ENCODE data around the gene CDCA7L.

CDCA7L gene

DNA sequence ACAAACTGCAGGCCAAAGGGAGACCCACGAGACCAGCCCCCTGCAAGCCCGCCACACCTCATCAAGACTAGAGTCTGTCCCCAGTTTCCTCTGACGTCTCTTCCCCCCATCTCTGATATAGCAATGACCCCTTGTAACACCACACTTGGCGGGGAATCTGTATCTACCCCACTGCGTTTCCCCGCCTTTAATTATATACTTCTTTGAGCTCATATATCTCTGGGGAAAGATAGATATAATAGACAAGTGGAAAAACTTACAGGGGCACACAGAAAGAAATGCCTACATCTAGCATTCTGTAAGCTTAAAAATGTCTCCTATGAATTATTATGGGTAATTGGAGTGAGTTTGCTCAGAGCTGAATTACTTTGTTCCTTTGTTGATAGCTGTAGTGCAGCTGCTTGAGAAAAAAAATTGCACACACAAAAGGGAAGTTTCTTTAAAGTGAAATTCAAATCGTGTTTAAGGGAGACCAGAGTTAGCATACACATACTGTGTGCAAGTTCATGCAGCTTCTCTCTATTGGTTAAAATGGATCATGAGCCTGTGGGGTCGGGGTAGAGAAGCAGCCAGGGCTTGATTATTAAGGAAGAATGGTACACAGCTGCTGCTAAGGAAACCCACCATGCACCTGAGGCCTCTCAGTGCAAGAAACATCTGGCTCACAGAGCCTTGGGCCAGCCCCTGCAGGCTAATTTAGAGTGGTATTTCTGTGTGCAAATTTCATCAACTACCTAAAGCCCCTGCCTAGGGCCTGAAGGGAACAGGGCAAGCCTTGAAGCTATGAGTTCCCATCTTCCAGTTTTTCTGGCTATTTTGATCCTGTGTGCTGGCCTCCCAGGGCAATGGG is 32.5 kb downstream of the CDCA7L start:
- H3K4me3 ChIP-seq, result no peak overlapping the region
- no peaks in the 10 kb centered on the region; the same call in 1 of the 2 replicates for H3K9me3 ChIP-seq
- in situ Hi-C loops (cut with MboI; ENCODE audit: low sequenced_read_pairs), result no loop called here
- DNase-seq (ENCODE audit: low spot score in 2 of 2), result no peak
- peaks cover 22% of the 10 kb centered on the region for H3K36me3 ChIP-seq (replicated peaks)
- no peaks in the 10 kb centered on the region for H3K27me3 ChIP-seq (ENCODE audit: low read depth)
- H3K4me1 ChIP-seq, result peaks cover 20% of the 10 kb centered on the region

GRCh38 chr7:21912305-21912704 is 33.4 kb downstream of the CDCA7L start:
- no peaks in the 10 kb centered on the region; the same call in 1 of the 2 replicates for H3K9me3 ChIP-seq
- DNase-seq (ENCODE audit: low spot score in 2 of 2), result no peak
- peaks cover 22% of the 10 kb centered on the region for H3K36me3 ChIP-seq (replicated peaks)
- no peaks in the 10 kb centered on the region for H3K27me3 ChIP-seq (ENCODE audit: low read depth)
- in situ Hi-C loops (cut with MboI; ENCODE audit: low sequenced_read_pairs), result no loop called here
- H3K4me1 ChIP-seq, result peaks cover 16% of the 10 kb centered on the region
- no peak overlapping the region for H3K4me3 ChIP-seq

DNA sequence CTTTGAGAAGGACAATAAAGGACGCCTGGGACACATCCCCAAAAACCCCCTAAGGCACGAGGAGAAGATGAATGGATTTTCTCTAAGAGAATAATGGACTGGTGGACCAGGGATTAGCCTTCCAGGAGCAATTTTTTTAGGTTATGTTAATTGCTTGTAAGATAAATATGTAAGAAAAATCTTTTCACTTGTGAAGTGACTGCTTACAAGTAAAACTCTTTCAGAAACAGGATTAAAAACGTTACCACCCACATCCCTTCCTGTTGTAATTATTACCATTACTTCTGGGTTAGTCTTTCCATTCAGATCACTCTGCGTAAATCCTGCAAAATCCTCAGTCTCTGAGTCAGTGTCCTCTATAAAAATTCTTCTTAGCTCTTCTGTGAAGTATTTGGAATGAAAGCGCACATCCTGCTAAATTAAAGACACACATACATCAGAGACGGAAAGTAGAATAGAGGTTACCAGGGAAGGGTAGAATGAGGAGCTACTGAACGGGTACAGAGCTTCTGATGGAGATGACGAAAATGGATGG is 34.3 kb downstream of the CDCA7L start:
- in situ Hi-C loops (cut with MboI; ENCODE audit: low sequenced_read_pairs), result no loop called here
- H3K4me1 ChIP-seq, result peaks cover 7% of the 10 kb centered on the region
- no peaks in the 10 kb centered on the region for H3K27me3 ChIP-seq (ENCODE audit: low read depth)
- H3K36me3 ChIP-seq (replicated peaks), result peaks cover 24% of the 10 kb centered on the region
- H3K4me3 ChIP-seq, result no peak overlapping the region
- H3K9me3 ChIP-seq, result no peaks in the 10 kb centered on the region; the same call in 1 of the 2 replicates
- peak; percentile 63 to 95 for DNase-seq (ENCODE audit: low spot score in 2 of 2)

DNA sequence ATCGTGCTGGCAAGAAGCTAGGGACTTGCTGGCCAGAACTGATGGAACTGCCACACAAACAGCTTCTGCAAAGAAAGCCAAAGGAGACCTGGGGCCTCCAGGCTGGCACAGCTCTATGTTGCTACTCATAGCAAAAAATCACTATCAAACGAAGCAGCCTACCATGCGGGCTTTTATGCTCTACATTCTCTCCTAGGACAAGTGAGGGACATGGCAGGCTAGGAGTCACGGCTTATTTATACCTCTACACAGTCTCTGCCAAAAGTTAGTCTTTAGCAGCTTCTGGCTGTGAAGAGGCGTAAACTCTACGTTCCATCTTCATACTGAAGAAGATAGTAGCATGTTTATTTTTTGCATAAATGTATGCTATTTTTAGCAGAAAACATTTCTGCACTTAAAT is 35.4 kb downstream of the CDCA7L start:
- Histone ChIP-seq H3K27me3 (ENCODE audit: low read depth) (no peaks in the 10 kb centered on the region), H3K4me3 (no peak overlapping the region), H3K9me3 (no peaks in the 10 kb centered on the region; the same call in 1 of the 2 replicates), H3K4me1 (peaks cover 7% of the 10 kb centered on the region), H3K36me3 (replicated peaks) (peaks cover 34% of the 10 kb centered on the region)
- in situ Hi-C loops (cut with MboI; ENCODE audit: low sequenced_read_pairs), result no loop called here
- DNase-seq (ENCODE audit: low spot score in 2 of 2), result no peak

DNA sequence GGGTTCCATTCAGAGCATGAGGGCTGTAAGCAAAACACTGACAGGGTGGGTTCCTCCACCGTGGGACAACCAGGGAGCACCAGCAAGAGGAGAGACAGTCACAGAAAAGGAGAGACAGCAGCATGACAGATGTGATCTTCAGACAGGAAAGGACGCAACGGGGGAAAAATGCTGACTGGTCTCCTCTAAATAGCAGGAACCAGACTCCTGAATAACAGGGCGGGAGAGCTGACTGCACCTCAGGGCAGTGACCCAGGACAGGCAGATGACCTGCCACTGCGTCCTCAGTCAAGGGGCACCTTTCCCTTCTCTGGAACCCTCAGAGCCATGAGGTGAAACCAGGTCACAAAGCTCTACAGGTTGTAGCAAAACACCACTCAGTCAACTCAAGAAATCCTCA is 37.0 kb downstream of the CDCA7L start:
- Histone ChIP-seq H3K36me3 (replicated peaks) (peaks cover 34% of the 10 kb centered on the region), H3K27me3 (ENCODE audit: low read depth) (no peaks in the 10 kb centered on the region), H3K4me3 (no peak overlapping the region), H3K9me3 (no peaks in the 10 kb centered on the region; the same call in 1 of the 2 replicates), H3K4me1 (peaks cover 7% of the 10 kb centered on the region)
- no peak for DNase-seq (ENCODE audit: low spot score in 2 of 2)
- in situ Hi-C loops (cut with MboI; ENCODE audit: low sequenced_read_pairs), result no loop called here

GRCh38 chr7:21903020-21903786 is 42.5 kb downstream of the CDCA7L start:
- H3K4me1 ChIP-seq, result no peaks in the 10 kb centered on the region
- in situ Hi-C loops (cut with MboI; ENCODE audit: low sequenced_read_pairs), result no loop called here
- H3K4me3 ChIP-seq, result no peak overlapping the region
- DNase-seq (ENCODE audit: low spot score in 2 of 2), result no peak
- H3K27me3 ChIP-seq (ENCODE audit: low read depth), result no peaks in the 10 kb centered on the region
- H3K36me3 ChIP-seq (replicated peaks), result peaks cover 46% of the 10 kb centered on the region
- H3K9me3 ChIP-seq, result no peaks in the 10 kb centered on the region

DNA sequence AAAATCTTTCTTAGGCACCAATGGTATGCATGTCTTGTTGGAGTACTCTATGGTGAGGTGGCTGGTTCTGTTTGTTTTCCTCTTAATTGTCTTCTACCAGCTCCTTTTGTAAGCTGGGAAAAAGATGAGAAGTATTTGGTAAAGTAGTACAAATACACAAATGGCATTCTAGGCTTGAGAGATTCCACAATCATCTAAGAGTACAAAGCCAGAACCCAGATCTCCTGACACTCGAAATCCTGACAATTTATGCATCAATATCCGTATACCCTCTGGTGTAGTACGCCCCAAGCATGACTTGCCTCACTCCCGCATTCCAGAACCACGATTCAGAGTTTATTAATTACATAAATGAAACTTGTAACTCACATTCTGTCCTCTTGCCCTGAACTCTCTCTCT is 43.5 kb downstream of the CDCA7L start:
- DNase-seq (ENCODE audit: low spot score in 2 of 2), result no peak
- peaks cover 46% of the 10 kb centered on the region for H3K36me3 ChIP-seq (replicated peaks)

GRCh38 chr7:21898265-21898930 is 47.3 kb downstream of the CDCA7L start:
- in situ Hi-C loops (cut with MboI; ENCODE audit: low sequenced_read_pairs), result no loop called here
- H3K4me3 ChIP-seq, result no peak overlapping the region
- no peaks in the 10 kb centered on the region for H3K4me1 ChIP-seq
- H3K9me3 ChIP-seq, result no peaks in the 10 kb centered on the region
- H3K36me3 ChIP-seq (replicated peaks), result peaks cover 23% of the 10 kb centered on the region
- DNase-seq (ENCODE audit: low spot score in 2 of 2), result no peak
- H3K27me3 ChIP-seq (ENCODE audit: low read depth), result no peaks in the 10 kb centered on the region

More for the DNA sequence above, 43.5 kb downstream of the CDCA7L start:
- Histone ChIP-seq H3K27me3 (ENCODE audit: low read depth) (no peaks in the 10 kb centered on the region), H3K4me1 (no peaks in the 10 kb centered on the region), H3K9me3 (no peaks in the 10 kb centered on the region), H3K4me3 (no peak overlapping the region)
- in situ Hi-C loops (cut with MboI; ENCODE audit: low sequenced_read_pairs), result no loop called here

GRCh38 chr7:21893401-21893800 is 52.3 kb downstream of the CDCA7L start:
- H3K4me3 ChIP-seq, result no peak overlapping the region
- no peaks in the 10 kb centered on the region for H3K36me3 ChIP-seq (replicated peaks)
- in situ Hi-C loops (cut with MboI; ENCODE audit: low sequenced_read_pairs), result no loop called here
- no peaks in the 10 kb centered on the region for H3K27me3 ChIP-seq (ENCODE audit: low read depth)
- no peaks in the 10 kb centered on the region for H3K9me3 ChIP-seq
- no peak for DNase-seq (ENCODE audit: low spot score in 2 of 2)
- peaks cover 10% of the 10 kb centered on the region for H3K4me1 ChIP-seq

DNA sequence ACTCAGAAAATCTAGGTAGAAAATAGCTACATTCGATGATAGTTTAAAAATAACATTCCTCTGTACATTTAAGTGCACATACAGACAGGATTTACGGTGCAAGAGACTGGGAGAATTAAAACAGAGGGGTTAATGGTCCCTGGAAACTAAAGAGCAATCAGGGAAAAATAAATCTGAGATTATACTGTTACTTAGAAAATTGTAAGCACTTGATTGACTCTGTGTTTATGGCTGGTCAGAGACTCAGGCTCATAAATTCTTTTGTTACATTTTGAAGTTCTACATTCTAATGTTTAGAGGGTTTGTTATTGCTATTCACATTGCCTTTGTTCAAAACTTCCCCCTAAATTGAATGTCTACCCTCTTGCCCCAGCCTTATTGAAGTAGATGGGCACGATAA is 54.4 kb downstream of the CDCA7L start:
- H3K27me3 ChIP-seq (ENCODE audit: low read depth), result no peaks in the 10 kb centered on the region
- peaks cover 10% of the 10 kb centered on the region for H3K4me1 ChIP-seq
- in situ Hi-C loops (cut with MboI; ENCODE audit: low sequenced_read_pairs), result no loop called here
- H3K36me3 ChIP-seq (replicated peaks), result no peaks in the 10 kb centered on the region
- H3K4me3 ChIP-seq, result no peak overlapping the region
- no peaks in the 10 kb centered on the region for H3K9me3 ChIP-seq
- DNase-seq (ENCODE audit: low spot score in 2 of 2), result peak in 1 of 2 experiments; percentile 87

- peaks cover 10% of the 10 kb centered on the region for H3K4me1 ChIP-seq
- DNase-seq (ENCODE audit: low spot score in 2 of 2), result no peak
- no peaks in the 10 kb centered on the region for H3K27me3 ChIP-seq (ENCODE audit: low read depth)
- no peaks in the 10 kb centered on the region for H3K36me3 ChIP-seq (replicated peaks)
- no peak overlapping the region for H3K4me3 ChIP-seq
- in situ Hi-C loops (cut with MboI; ENCODE audit: low sequenced_read_pairs), result no loop called here
- H3K9me3 ChIP-seq, result no peaks in the 10 kb centered on the region
These were observed 57.9 kb downstream of the CDCA7L start for GRCh38 chr7:21887779-21888178.

- H3K4me3 ChIP-seq, result no peak overlapping the region
These were observed 58.3 kb downstream of the CDCA7L start for GRCh38 chr7:21887353-21887752.

DNA sequence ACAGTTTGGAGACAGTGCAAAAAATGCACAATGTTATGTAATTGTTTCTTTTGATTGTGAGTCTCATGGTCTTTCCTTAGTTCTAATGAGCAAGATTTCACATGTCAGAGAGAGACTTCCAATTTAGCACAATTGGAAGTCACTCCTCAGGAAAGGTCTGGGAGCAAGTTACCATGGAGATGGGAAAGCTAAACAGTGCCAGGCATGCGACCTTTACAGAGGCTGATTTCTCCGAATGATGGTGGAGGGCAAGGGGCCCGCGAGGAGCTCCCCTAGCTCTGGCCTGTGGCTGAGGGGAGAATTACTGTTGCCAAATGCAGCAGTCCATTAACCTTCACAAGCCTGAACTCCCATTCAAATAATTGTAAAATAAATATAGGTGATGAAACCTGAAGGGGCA is 59.3 kb downstream of the CDCA7L start:
- Histone ChIP-seq H3K36me3 (replicated peaks) (no peaks in the 10 kb centered on the region), H3K4me1 (peaks cover 6% of the 10 kb centered on the region), H3K9me3 (no peaks in the 10 kb centered on the region), H3K27me3 (ENCODE audit: low read depth) (no peaks in the 10 kb centered on the region), H3K4me3 (no peak overlapping the region)
- in situ Hi-C loops (cut with MboI; ENCODE audit: low sequenced_read_pairs), result no loop called here
- DNase-seq (ENCODE audit: low spot score in 2 of 2), result no peak

More at GRCh38 chr7:21887353-21887752, 58.3 kb downstream of the CDCA7L start:
- Histone ChIP-seq H3K9me3 (no peaks in the 10 kb centered on the region), H3K36me3 (replicated peaks) (no peaks in the 10 kb centered on the region), H3K4me1 (peaks cover 10% of the 10 kb centered on the region), H3K27me3 (ENCODE audit: low read depth) (no peaks in the 10 kb centered on the region)
- in situ Hi-C loops (cut with MboI; ENCODE audit: low sequenced_read_pairs), result no loop called here
- DNase-seq (ENCODE audit: low spot score in 2 of 2), result no peak

All from HAP-1 (cell line).